Fibroblast of the aortic adventitia (primary cell): ENCODE results near the gene MEIS3. TPM values are rescaled to one million over a fixed set of nuclear protein-coding genes. Genes with fewer than 3 reads are reported as not detected.

Experiments used
- DNase-seq: peaks from one replicate; pipeline ENCODE4 v3.0.0-alpha.2; 2010; ENCODE audit warnings: low read depth
- H3K4me3 ChIP-seq: 2 replicates; pipeline ENCODE4 v1.5.1; 2011; ENCODE audit warnings: low read depth, mild to moderate bottlenecking, control low read depth, low read length, moderate library complexity
- total RNA-seq: library from RNA; depleted of rRNA; stranded (reverse); fragments of >200 nt; gene quantifications from 2 replicates; pipeline ENCODE4 v1.2.3, GENCODE V29; 2012; ENCODE audit warnings: low replicate concordance
- TF ChIP-seq, protein P1 (sequence below): IDR thresholded peaks from 2 replicates; pipeline ENCODE4 v1.5.1; 2011; ENCODE audit warnings: mild to moderate bottlenecking, low read length, control low read depth, inconsistent platforms; ENCODE audit not compliant: insufficient read depth

The MEIS3 gene
- total RNA-seq, 1 donor = 14.5 TPM

GRCh38 chr19:47357788-47358680 lies 61.3 kb downstream of the MEIS3 start:
- TF ChIP-seq, protein P1, sequence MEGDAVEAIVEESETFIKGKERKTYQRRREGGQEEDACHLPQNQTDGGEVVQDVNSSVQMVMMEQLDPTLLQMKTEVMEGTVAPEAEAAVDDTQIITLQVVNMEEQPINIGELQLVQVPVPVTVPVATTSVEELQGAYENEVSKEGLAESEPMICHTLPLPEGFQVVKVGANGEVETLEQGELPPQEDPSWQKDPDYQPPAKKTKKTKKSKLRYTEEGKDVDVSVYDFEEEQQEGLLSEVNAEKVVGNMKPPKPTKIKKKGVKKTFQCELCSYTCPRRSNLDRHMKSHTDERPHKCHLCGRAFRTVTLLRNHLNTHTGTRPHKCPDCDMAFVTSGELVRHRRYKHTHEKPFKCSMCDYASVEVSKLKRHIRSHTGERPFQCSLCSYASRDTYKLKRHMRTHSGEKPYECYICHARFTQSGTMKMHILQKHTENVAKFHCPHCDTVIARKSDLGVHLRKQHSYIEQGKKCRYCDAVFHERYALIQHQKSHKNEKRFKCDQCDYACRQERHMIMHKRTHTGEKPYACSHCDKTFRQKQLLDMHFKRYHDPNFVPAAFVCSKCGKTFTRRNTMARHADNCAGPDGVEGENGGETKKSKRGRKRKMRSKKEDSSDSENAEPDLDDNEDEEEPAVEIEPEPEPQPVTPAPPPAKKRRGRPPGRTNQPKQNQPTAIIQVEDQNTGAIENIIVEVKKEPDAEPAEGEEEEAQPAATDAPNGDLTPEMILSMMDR = peak; percentile 6
- no peak overlapping the region for H3K4me3 ChIP-seq
- no peak for DNase-seq

GRCh38 chr19:47356900-47357299 lies 62.4 kb downstream of the MEIS3 start:
- TF ChIP-seq, protein P1 = no peak
- DNase-seq = no peak
- H3K4me3 ChIP-seq = no peak overlapping the region

- TF ChIP-seq, protein P1 = no peak
- no peak overlapping the region for H3K4me3 ChIP-seq
- DNase-seq = no peak
These were observed 66.0 kb downstream of the MEIS3 start for GRCh38 chr19:47353307-47353712.

Other genes with a start within 250 kb of the MEIS3 start
- gene BBC3, start 188.3 kb downstream of the MEIS3 start, total RNA-seq = 9.2 and 12.9 TPM in 2 replicates
- gene CCDC9, start 163.0 kb downstream of the MEIS3 start, total RNA-seq = 6.5 and 16.3 TPM in 2 replicates
- gene INAFM1, start 144.6 kb downstream of the MEIS3 start, total RNA-seq = 1.6 and 2.3 TPM in 2 replicates
- gene C5AR1, start 109.7 kb downstream of the MEIS3 start, total RNA-seq = 0.09 TPM in 1 of 2 replicates, not detected in the other
- 0.33 and 0.63 TPM in 2 replicates for gene C5AR2, start 87.4 kb downstream of the MEIS3 start, total RNA-seq
- gene DHX34, start 70.2 kb downstream of the MEIS3 start, total RNA-seq = 8.1 and 11.6 TPM in 2 replicates
- gene SLC8A2, start 52.4 kb upstream of the MEIS3 start, total RNA-seq = not detected in 2 replicates
- gene KPTN, start 64.7 kb upstream of the MEIS3 start, total RNA-seq = 2.5 and 2.9 TPM in 2 replicates
- 63.4 and 66.0 TPM in 2 replicates for gene NAPA, start 95.5 kb upstream of the MEIS3 start, total RNA-seq
- 0.27 and 0.41 TPM in 2 replicates for gene ZNF541, start 153.6 kb upstream of the MEIS3 start, total RNA-seq
- 1.1 and 8.5 TPM in 2 replicates for gene BICRA, start 189.6 kb upstream of the MEIS3 start, total RNA-seq